Superior temporal gyrus (tissue), 1 donor: ENCODE measurements around the gene MROH8.
A peak's percentile ranks its signal among the peaks of the same experiment; 100 is the strongest.

Experiments used
- DNase-seq: peaks from one replicate; pipeline ENCODE4 v3.0.0-alpha.2; 2016; ENCODE audit errors: extremely low spot score

Gene MROH8

GRCh38 chr20:37178839-37179682 lies at the start of gene MROH8, which contains the start of gene RPN2:
Gene MROH8 (minus strand): TSS chr20:37179548.
Gene RPN2 (plus strand): TSS chr20:37179330. CDS start chr20:37179357, 27 bp downstream.
- DNase-seq, result peak; percentile 98

- no peak for DNase-seq
Measured at GRCh38 chr20:37228656-37229055, 49.3 kb upstream of the MROH8 start.

- no peak for DNase-seq
Measured at GRCh38 chr20:37228082-37228481, 48.7 kb upstream of the MROH8 start.

- no peak for DNase-seq
Measured at GRCh38 chr20:37226889-37227288, 47.5 kb upstream of the MROH8 start.

- no peak for DNase-seq
Measured at GRCh38 chr20:37225146-37225545, 45.8 kb upstream of the MROH8 start.

- DNase-seq, result peak; percentile 36
Measured at GRCh38 chr20:37223053-37223452, 43.7 kb upstream of the MROH8 start.

- no peak for DNase-seq
Measured at GRCh38 chr20:37222086-37222485, 42.7 kb upstream of the MROH8 start.

GRCh38 chr20:37220731-37221130 lies 41.4 kb upstream of the MROH8 start:
- DNase-seq, result no peak

- no peak for DNase-seq
Measured at GRCh38 chr20:37219751-37220668, 40.7 kb upstream of the MROH8 start.

- DNase-seq, result no peak
Measured at GRCh38 chr20:37218976-37219375, 39.6 kb upstream of the MROH8 start.

- no peak for DNase-seq
Measured at GRCh38 chr20:37218441-37218840, 39.1 kb upstream of the MROH8 start.

GRCh38 chr20:37209661-37210314 lies 30.4 kb upstream of the MROH8 start:
- DNase-seq, result no peak

- DNase-seq, result no peak
Measured at GRCh38 chr20:37209193-37209592, 29.8 kb upstream of the MROH8 start.

- no peak for DNase-seq
Measured at GRCh38 chr20:37207171-37207570, 27.8 kb upstream of the MROH8 start.

- no peak for DNase-seq
Measured at GRCh38 chr20:37205794-37206193, 26.4 kb upstream of the MROH8 start.

- DNase-seq, result no peak
Measured at GRCh38 chr20:37205130-37205529, 25.8 kb upstream of the MROH8 start.

- DNase-seq, result no peak
Measured at GRCh38 chr20:37204056-37204455, 24.7 kb upstream of the MROH8 start.

GRCh38 chr20:37202267-37202943 lies 23.1 kb upstream of the MROH8 start:
- peak; percentile 74 for DNase-seq

- DNase-seq, result no peak
Measured at GRCh38 chr20:37201827-37202162, 22.4 kb upstream of the MROH8 start.

GRCh38 chr20:37200926-37201826 lies 21.8 kb upstream of the MROH8 start:
- DNase-seq, result no peak

GRCh38 chr20:37200376-37200775 lies 21.0 kb upstream of the MROH8 start:
- DNase-seq, result no peak
